Measurements from ENCODE around the gene NCF2.

Gene NCF2

DNA sequence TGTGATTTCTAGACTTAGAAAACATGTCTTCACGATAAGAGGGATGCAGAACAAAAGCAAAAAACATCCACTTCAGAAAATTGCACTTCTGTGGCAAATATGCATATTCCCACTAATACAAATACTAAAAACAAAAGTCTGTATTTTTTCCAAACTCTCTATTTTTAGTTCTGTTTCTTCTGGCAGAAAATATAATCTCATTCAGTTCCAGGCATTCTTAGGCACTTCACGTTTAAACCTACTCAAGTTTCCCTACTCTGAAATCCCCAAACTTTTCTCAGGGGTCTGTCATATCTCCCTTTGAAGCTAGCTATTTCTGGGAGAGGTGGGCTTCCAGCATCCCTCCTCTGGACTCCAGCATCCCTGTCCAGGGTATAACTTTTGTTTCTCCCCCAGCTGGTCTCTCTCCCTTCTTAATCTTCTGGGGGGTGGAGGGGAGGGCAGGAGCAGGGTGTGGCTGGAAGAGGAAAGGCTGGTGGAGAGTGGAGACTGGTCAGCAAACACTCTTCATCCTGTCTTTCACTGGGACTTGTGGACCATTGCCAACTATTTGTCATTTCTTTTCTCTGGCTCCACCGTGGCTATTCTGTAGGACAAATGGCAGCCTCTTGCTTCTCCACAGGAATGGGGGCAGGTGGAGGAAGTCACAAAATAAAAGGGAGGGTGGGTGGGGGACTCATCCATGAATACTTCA is 19.6 kb upstream of the NCF2 start:
- DNase-seq = no peak

GRCh38 chr1:183609313-183609712 is 19.1 kb upstream of the NCF2 start:
- peak; percentile 84 to 92 for DNase-seq

DNA sequence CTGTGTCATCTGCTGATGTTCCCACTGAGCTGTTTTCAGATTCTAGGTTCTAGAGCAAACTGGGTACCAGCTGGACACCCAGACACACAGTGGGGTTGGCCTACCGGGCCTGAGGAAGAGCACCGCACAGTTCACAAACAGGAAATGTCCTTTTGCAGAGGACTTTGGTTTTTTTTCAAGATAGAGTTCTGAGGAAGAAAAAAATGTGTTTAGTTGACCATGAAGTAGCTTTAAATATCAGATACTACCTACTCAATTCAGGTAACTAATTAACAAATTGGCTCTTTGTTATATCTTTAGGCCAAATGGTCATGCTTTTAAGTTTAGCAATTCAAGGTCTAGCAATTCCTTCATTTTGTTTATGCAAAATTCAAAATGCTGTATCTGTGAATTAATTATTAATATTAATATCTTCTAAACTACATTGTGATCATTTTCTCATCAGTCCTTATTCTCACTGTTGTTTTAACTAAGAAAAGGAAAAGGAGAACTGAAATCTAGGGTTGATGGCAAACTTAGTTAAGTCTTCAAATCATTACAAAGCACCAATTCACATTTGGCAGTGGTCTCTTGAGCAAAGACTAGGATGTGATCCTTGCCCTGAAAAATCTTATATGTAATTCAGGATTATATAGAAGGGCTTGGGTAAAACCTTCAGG is 17.2 kb upstream of the NCF2 start:
- DNase-seq = no peak

DNA sequence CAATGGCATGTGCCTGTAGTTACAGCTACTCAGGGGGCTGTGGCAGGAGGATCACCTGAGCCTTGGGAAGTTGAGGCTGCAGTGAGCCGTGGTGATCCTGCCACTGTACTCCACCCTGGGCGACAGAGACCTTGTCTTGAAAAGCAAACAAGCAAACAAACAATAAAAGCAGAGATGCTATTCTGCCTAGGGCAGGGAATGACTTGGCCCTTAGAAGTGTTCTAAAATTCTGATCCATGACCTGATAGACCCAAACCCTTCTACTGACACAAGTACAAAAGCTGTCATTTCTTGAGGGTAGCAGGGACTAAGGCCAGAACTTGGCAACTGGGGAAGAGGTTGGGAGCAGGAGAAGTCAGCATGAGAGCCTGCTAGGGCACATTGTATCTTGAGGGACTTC is 15.6 kb upstream of the NCF2 start:
- no peak for DNase-seq

- DNase-seq = peak; percentile 83 to 84
Measured at GRCh38 chr1:183604815-183605214, 14.6 kb upstream of the NCF2 start.

DNA sequence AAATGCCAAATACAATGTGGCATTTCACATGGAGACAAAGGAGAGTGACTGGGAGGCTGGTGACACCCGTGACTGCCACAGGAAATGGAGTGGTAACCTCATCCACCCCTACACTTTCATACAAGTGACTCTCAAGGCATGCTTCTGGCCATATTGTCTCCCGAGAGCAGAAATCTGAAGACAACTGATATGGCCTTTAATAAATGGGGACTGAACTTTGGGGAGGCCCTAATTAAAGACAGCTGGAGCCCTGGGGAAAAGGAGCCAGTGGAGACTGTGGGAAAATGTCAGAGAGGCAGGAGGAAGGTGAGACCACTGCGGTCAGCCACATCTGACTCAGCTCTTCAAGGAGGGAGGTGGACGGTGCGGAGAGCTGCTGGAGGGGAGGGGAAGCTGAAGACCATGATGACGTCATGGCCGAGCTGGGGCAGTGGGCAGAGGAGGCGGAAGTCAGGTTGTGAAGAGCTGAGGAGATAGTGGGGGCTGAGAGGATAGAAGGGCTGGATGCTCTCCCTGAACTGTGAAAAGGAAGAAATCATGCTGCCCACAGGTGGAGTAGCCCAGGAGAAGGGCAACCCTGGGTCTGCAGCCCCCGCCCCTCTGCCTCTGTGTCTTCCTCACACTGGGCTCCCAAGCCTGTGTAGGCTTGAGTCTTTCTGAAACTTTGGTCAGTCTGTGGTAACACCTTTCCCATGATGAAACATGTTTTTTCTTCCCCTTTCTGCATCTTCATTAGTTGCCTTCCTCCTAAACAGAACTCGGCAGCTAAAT is 14.0 kb upstream of the NCF2 start:
- peak; percentile 86 to 90 for DNase-seq

- no peak for DNase-seq
Measured at GRCh38 chr1:183602510-183602909, 12.3 kb upstream of the NCF2 start.

- DNase-seq = no peak
Measured at GRCh38 chr1:183600634-183601033, 10.4 kb upstream of the NCF2 start.

DNA sequence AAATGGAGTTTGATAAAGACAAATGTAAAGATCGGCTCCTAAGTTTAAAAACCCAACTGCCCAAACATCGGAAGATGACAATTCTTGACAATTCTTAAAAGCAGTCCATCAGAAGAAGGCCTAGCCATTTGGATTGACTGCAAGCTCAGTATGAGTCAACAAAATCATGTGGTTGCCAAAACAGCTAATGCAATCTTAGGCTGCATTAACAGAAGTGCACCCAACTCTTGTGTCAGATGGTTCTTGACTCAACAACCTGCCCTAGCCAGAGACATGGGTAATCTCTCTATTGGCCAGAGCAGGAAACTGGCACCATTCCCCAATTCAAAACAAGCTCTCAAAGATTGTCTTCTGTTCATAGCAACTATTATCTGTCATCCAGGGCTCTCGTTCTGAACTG is 9.9 kb upstream of the NCF2 start:
- DNase-seq = peak; percentile 85 to 87

DNA sequence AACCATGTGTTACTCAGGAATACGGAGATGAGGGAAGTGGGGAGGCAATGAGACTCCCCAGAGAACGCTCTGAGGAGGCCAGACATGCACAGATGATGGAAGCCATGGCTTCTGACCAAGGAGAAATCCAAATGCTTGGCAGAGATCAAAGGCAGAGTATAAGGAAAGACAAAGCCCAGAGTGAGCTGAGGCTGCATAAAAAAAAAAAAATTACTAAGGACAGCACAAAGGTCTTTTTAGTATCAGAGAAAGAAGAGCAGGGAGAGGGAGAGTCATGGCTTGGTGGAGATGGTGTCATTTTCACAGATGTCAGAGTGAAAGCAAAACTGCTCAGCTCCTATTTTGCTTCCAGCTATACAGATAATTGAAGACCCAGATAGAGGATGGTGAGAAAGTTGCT is 8.1 kb upstream of the NCF2 start:
- no peak for DNase-seq

- DNase-seq = no peak
Measured at GRCh38 chr1:183597656-183598347, 7.5 kb upstream of the NCF2 start.

DNA sequence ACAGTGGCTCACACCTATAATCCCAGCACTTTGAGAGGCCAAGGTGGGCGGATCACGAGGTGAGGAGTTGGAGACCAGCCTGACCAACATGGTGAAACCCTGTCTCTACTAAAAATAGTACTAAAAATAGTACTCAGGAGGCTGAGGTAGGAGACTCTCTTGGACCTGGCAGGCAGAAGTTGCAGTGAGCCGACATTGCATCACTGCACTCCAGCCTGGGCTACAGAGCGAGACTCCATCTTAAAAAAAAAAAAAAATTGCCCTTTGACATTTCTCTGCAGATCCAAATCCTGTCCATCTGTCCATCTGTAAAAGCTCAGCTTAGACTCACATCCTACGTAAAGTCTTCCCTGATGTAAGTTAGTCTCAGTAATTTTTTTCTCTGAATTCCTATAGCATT is 6.2 kb upstream of the NCF2 start:
- DNase-seq = no peak

DNA sequence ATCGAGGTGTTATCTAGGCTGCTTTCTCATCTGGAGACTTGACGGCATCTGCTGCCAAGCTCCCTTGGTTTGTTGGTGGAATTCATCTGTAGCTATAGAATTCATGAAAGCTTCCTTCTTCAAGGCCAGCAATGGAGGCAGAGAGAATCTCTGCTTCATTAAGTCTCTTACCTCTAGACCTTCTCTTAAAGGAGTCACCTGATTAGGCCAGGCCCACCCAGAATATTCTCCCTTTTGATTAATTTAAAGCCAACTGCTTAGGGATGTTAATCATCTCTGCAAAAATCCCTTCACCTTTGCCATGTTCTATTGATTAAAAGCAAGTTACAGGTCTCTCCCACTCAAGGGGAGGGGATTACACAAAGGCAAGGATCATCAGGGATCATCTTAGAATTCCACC is 5.3 kb upstream of the NCF2 start:
- no peak for DNase-seq

DNA sequence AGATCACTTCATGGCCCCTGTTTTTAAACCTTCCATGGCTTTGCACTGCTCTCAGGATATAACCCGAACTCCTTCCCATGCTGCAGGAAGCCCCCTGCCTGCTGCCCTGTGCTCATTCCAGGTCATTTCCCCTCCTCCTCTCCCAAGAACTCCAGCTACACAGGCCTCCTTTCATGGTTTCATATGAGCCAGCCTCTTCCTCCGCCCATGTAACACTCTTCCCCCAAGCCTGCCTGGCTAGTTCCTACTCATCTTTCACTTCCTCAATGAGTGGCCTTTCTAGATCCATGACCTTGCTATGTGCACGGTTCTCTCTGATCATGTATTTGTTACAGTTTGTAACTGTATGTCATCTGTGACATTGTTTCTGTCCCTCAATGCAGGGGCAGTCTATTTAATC is 3.1 kb upstream of the NCF2 start:
- peak in 1 of 2 experiments; percentile 56 for DNase-seq

- no peak for DNase-seq
Measured at GRCh38 chr1:183592733-183593132, 2.5 kb upstream of the NCF2 start.

DNA sequence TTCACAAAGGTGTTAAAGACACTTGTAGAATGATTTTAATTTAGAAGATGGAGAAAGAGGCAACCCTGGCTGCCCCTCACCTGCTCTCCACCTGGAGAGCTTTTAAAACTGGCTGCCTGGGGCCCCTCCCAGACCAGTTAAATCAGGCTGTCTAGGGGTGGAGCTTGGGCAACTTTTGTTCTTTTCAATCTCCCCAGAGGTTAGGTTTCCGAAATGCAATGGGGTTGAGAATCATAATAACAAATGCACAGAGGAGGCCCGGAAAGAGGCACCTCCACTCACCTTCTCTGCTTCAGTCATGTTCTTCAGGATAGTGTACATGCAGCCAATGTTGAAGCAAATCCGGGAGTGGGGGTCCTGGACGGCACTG is 400 bp downstream of the NCF2 start:
- DNase-seq = no peak

GRCh38 chr1:183589384-183589783 is 875 bp downstream of the NCF2 start:
- no peak for DNase-seq

- no peak for DNase-seq
Measured at GRCh38 chr1:183588827-183589226, 1.4 kb downstream of the NCF2 start.

DNA sequence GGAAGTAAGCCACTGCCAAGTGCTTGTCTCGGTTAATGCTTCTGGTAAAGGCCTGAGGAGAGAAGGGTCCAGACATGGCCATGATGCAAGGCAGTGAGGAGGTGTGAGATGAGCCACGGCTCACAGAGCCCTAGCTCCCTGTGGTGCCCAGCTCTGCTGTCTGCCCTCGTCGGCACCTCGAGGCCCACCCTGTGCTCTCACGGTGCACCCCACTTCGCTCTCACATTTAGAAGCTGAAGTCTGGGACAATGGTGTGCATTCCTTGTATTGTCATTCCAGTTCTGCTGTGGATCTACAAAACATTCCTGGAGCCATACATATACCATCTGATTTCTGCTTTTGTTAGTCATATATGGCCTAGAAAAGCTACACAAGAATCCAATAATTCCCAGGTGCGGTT is 3.3 kb downstream of the NCF2 start:
- no peak for DNase-seq

GRCh38 chr1:183586455-183586854 is 3.8 kb downstream of the NCF2 start:
- no peak for DNase-seq

GRCh38 chr1:183585038-183585437 is 5.2 kb downstream of the NCF2 start:
- no peak for DNase-seq

DNA sequence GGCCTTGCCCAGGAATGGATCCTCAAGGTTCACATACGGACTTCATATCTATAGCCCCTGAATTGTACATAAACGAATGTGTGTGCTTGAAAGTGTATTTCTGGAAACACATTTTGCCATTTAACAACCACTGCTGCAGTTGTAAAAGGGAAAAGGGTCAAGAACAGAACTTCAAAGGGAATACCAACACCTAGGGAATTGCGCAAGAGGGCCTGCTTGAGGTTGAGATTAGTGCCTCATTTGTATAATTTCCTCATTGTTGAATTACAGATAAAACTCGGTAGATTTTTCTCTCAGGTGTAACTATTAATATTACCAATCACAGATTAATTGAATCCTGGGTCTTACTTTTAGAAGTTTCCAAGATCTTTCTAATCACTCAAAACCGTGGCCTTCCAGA is 6.1 kb downstream of the NCF2 start:
- DNase-seq = no peak

- peak; percentile 97 to 98 for DNase-seq
Measured at GRCh38 chr1:183583466-183583865, 6.8 kb downstream of the NCF2 start.
